ENCODE measurements around the gene HOXC5. TPM values are rescaled to one million over a fixed set of nuclear protein-coding genes. Genes with fewer than 3 reads are reported as not detected.
A peak's percentile ranks its signal among the peaks of the same experiment; 100 is the strongest.

Gene HOXC5
- total RNA-seq, 1 experiment from 2014 or later = 1.1 TPM

- H2AFZ ChIP-seq (ENCODE audit: low read depth, low read length, poor library complexity, severe bottlenecking) = no peak overlapping the region
- ChIA-PET RAD21 (ENCODE audit: low non-redundant PET in 1 of 2, low total read pairs in 2 of 2, uncharacterized antibody in 2 of 2, unreplicated experiment in 2 of 2) (interaction anchor here in 1 of 2 experiments (0.7 kb wide), 1 partner anchor 201 kb away, joined by 3 read pairs; no protein-coding TSS in a partner anchor), CTCF (interaction anchor here (1.1 to 2.0 kb wide), 4 partner anchors 200 to 226 kb away, joined by 3 to 8 read pairs (median 3); no protein-coding TSS in a partner anchor), POLR2A (interaction anchor here (0.6 to 2.2 kb wide), 3 partner anchors 9 to 473 kb away, joined by 3 to 6 read pairs (median 3); partner anchors contain the start of gene HOXC9)
- no peak overlapping the region for H3K4me3 ChIP-seq (replicated peaks in 1 of 2; ENCODE audit: low read depth in 1 of 2, low read length in 2 of 2)
- DNase-seq (ENCODE audit: low read depth, low spot score) (no peak), ATAC-seq (no peak)
- no peaks in the 10 kb centered on the region for H3K36me3 ChIP-seq (ENCODE audit: control insufficient read depth in 1 of 2, insufficient read depth in 2 of 2, low read length in 2 of 2)
- 0 out of 2 replicates have a peak overlapping the region, but pooled peaks have one; percentile 45 for H3K9ac ChIP-seq (ENCODE audit: low read length)
- peaks cover 3% of the 10 kb centered on the region; the same call in 1 of the 2 replicates for H3K79me2 ChIP-seq (ENCODE audit: insufficient read depth, low read length)
- H3K27ac ChIP-seq (ENCODE audit: low read depth, low read length) = no peak overlapping the region
- TF ChIP-seq EZH2 (IDR thresholded peaks at IDR 0.05) (no peak), EZH2phosphoT487 (IDR thresholded peaks at IDR 0.05; ENCODE audit: borderline replicate concordance) (no peak), ZBTB33 (IDR thresholded peaks at IDR 0.05; ENCODE audit: extremely low read depth, insufficient replicate concordance, low read length) (no peak), SRF (IDR thresholded peaks at IDR 0.05; ENCODE audit: low read depth) (no peak), ELF1 (IDR thresholded peaks at IDR 0.05; ENCODE audit: borderline replicate concordance, low read depth) (no peak), CEBPB (IDR thresholded peaks at IDR 0.05; ENCODE audit: low read depth) (no peak), SP1 (IDR thresholded peaks at IDR 0.05; ENCODE audit: low read depth) (no peak), JUND (IDR thresholded peaks at IDR 0.05) (no peak), ATF3 (IDR thresholded peaks at IDR 0.05) (no peak), CTCF (IDR thresholded peaks at IDR 0.05 in 2 of 3, conservative IDR thresholded peaks at IDR 0.05 in 1 of 3; ENCODE audit: borderline replicate concordance in 1 of 3, insufficient read depth in 1 of 3, low read depth in 2 of 3, low read length in 2 of 3) (no peak), CBX3 (IDR thresholded peaks at IDR 0.05; ENCODE audit: low read depth) (no peak), YY1 (IDR thresholded peaks at IDR 0.05; ENCODE audit: extremely low read depth, insufficient replicate concordance, low read depth, low read length) (no peak)
- H4K20me1 ChIP-seq (ENCODE audit: insufficient read depth) = no peaks in the 10 kb centered on the region
- intact Hi-C loops (cut with micrococcal nuclease) = no loop called here
- peaks cover 9 to 21% of the 10 kb centered on the region in 2 experiments for H3K4me1 ChIP-seq (ENCODE audit: control insufficient read depth in 1 of 2, insufficient read depth in 2 of 2, low read length in 2 of 2)
- H3K27me3 ChIP-seq (ENCODE audit: insufficient read depth, low read length) = no peaks in the 10 kb centered on the region
- no peak overlapping the region for H3K4me2 ChIP-seq (ENCODE audit: low read length)
- no TSS peak for BruUV-seq (replicated peaks)
- H3K9me3 ChIP-seq (ENCODE audit: control insufficient read depth in 1 of 2, insufficient read depth in 1 of 2, low read depth in 1 of 2, low read length in 2 of 2) = no peaks in the 10 kb centered on the region
- no peaks in the 10 kb centered on the region for H3K9me2 ChIP-seq (ENCODE audit: insufficient read depth)
Measured at GRCh38 chr12:53990311-53991076, 42.4 kb upstream of the HOXC5 start.

Data from HCT116 (cell line).